CD4-positive, alpha-beta T cell (primary cell): ENCODE results near the gene SNCA. TPM values are rescaled to one million over a fixed set of nuclear protein-coding genes. Genes with fewer than 3 reads are reported as not detected.

Experiments used
- ATAC-seq: fragments of 200-7000 bp; cut with Tn5 transposase; one replicate; pipeline ENCODE4 v1.10.0; 2022; ENCODE audit warnings: mild to moderate bottlenecking; ENCODE audit not compliant: poor library complexity
- CTCF ChIA-PET: fragments of 350-600 bp; sonication (Branson Sonifier 250); formaldehyde crosslinking; loops from one replicate; lab custom pipeline; 2021; ENCODE audit warnings: antibody characterized with exemption, inconsistent platforms; lab: Charles Lee
- POLR2A ChIA-PET: fragments of 350-600 bp; sonication (Branson Sonifier 250); formaldehyde crosslinking; loops from one replicate; lab custom pipeline; 2021; ENCODE audit warnings: antibody characterized with exemption, inconsistent platforms; lab: Charles Lee
- DNase-seq, 14 experiments: peaks; one replicate each; pipeline ENCODE4 v3.0.0-alpha.2; 2013 to 2020; ENCODE audit warnings: mixed read lengths in 2 of 14
- H3K27ac ChIP-seq, 2 donors: one replicate each; pipeline versions ENCODE4 v1.5.1 to v1.7.0; 2013; ENCODE audit warnings: low read length in 2 of 2, low read depth in 1 of 2, mild to moderate bottlenecking in 1 of 2
- H3K27me3 ChIP-seq, 2 experiments: 1 replicate in 1 of 2; 2 replicates in 1 of 2; pipeline versions ENCODE4 v1.6.1 to v1.7.0; 2013; ENCODE audit warnings: low read length in 2 of 2, control low read depth in 1 of 2, mild to moderate bottlenecking in 1 of 2, moderate library complexity in 1 of 2; ENCODE audit not compliant: insufficient read depth in 2 of 2, control insufficient read depth in 1 of 2
- H3K36me3 ChIP-seq: one replicate; pipeline ENCODE4 v1.6.1; 2013; ENCODE audit warnings: low read length, control low read depth; ENCODE audit not compliant: insufficient read depth
- H3K4me1 ChIP-seq: one replicate; pipeline ENCODE4 v1.6.1; 2013; ENCODE audit warnings: low read length, control low read depth; ENCODE audit not compliant: insufficient read depth
- H3K4me3 ChIP-seq: one replicate; pipeline ENCODE4 v1.5.1; 2013; ENCODE audit warnings: mild to moderate bottlenecking, low read length, moderate library complexity
- H3K9me3 ChIP-seq, 2 experiments: 1 replicate in 1 of 2; 2 replicates in 1 of 2; pipeline versions ENCODE4 v1.6.1 to v1.7.0; 2013; ENCODE audit warnings: low read length in 2 of 2, mild to moderate bottlenecking in 2 of 2, control low read depth in 1 of 2, moderate library complexity in 1 of 2; ENCODE audit not compliant: control insufficient read depth in 1 of 2, insufficient read depth in 1 of 2
- H3K27ac Mint-ChIP-seq: one replicate; pipeline ENCODE4 v1.8.0; 2020; ENCODE audit warnings: mixed read lengths
- H3K27me3 Mint-ChIP-seq: one replicate; pipeline ENCODE4 v1.8.0; 2021; ENCODE audit warnings: mixed read lengths
- H3K36me3 Mint-ChIP-seq: one replicate; pipeline ENCODE4 v1.8.0; 2021; ENCODE audit warnings: low read depth, mixed read lengths
- H3K4me1 Mint-ChIP-seq: one replicate; pipeline ENCODE4 v1.8.0; 2021; ENCODE audit warnings: low read depth, mixed read lengths
- H3K4me3 Mint-ChIP-seq: one replicate; pipeline ENCODE4 v1.8.0; 2020; ENCODE audit warnings: mild to moderate bottlenecking, mixed read lengths
- H3K9me3 Mint-ChIP-seq: one replicate; pipeline ENCODE4 v1.8.0; 2020; ENCODE audit warnings: mixed read lengths
- CTCF ChIP-seq: fragments of 200-600 bp; IDR thresholded peaks from one replicate; pipeline ENCODE4 v1.8.0; 2022; ENCODE audit warnings: antibody characterized with exemption, mild to moderate bottlenecking
- intact Hi-C, 2 experiments: fragments of 100-400 bp; cut with DNase I in 1 of 2; cut with micrococcal nuclease in 1 of 2; formaldehyde crosslinking; loops; one replicate each; pipeline versions ENCODE4 v1.15.1 to v1.9.0; 2023 to 2025; cut with DNase I, micrococcal nuclease
- total RNA-seq, 174 experiments: library from RNA in 2 of 174; stranded (reverse) in 2 of 174; gene quantifications; one replicate each; pipeline ENCODE4 v1.2.3 and lab custom pipeline; 2021 to 2026

The SNCA gene
- total RNA-seq, 2 experiments from 2014 or later: not detected

- Histone ChIP-seq H3K36me3 (no peaks in the 10 kb centered on the region), H3K4me1 (no peaks in the 10 kb centered on the region), H3K4me3 (no peak overlapping the region), H3K9me3 (no peaks in the 10 kb centered on the region), H3K27ac (no peak overlapping the region), H3K27me3 (no peaks in the 10 kb centered on the region)
- Mint-ChIP-seq H3K27me3 (no peaks in the 10 kb centered on the region), H3K4me1 (no peaks in the 10 kb centered on the region), H3K27ac (no peak overlapping the region), H3K36me3 (no peaks in the 10 kb centered on the region), H3K9me3 (no peaks in the 10 kb centered on the region), H3K4me3 (no peak overlapping the region)
- DNase-seq: no peak
- ATAC-seq: no peak
- intact Hi-C loops: no loop called here
- ChIA-PET CTCF (no interaction called here), POLR2A (no interaction called here)
- TF ChIP-seq CTCF: no peak
Measured at GRCh38 chr4:89762311-89762710, 74.7 kb downstream of the SNCA start.

DNA sequence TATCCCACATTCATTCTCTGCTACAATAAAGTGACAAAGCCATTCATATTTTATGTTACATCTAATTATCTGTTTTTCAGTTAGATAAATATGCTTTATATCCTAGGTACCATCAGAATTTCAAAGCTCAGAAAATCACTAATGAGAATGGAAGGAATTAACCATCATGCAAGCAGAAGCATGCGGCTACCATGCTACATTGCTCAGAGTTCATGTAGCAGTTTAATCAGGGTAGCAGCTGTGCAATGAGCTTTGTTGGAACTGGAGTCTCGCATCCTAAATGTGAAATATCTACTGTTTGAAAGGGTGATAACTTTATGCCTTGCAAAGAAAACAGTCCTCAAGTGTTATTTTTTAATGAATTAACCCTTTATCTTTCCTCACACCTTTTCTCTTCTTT is 77.5 kb downstream of the SNCA start:
- no peak overlapping the region for H3K27ac ChIP-seq
- CTCF ChIA-PET: no interaction called here
- DNase-seq: no peak
- Mint-ChIP-seq H3K27ac (no peak overlapping the region), H3K36me3 (no peaks in the 10 kb centered on the region), H3K4me3 (no peak overlapping the region), H3K4me1 (no peaks in the 10 kb centered on the region), H3K9me3 (no peaks in the 10 kb centered on the region), H3K27me3 (no peaks in the 10 kb centered on the region)
- TF ChIP-seq CTCF: no peak
- POLR2A ChIA-PET: no interaction called here
- no peaks in the 10 kb centered on the region for H3K4me1 ChIP-seq
- H3K36me3 ChIP-seq: no peaks in the 10 kb centered on the region
- intact Hi-C loops: no loop called here
- no peaks in the 10 kb centered on the region for H3K27me3 ChIP-seq
- no peak for ATAC-seq
- no peak overlapping the region for H3K4me3 ChIP-seq
- no peaks in the 10 kb centered on the region for H3K9me3 ChIP-seq

DNA sequence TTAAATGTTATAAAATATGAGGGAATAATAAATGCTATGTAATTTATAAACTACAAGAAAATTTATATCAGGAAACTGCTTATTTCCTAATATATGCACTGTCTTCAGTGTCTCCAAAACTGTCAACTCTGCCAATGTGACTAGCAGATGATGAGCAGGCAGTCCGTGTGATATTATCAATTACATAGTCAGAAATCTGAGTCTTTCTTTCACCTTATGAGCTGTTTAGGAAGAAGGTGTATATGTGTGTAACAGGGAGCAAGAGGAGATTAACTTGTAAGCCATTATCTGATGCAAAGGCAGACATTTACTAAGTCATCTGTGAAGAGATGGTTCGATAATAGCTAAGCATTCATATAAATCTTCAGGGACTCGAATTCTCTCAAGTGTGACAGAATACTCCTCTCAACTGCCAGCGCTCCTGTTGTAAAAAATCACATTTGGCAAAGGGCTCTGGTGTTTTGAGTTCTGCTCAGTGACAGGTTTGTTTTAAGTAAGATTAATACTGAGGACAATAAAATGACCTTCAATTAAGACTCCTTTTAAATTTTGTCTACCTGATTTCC is 79.7 kb downstream of the SNCA start:
- Histone ChIP-seq H3K36me3 (no peaks in the 10 kb centered on the region), H3K27ac (no peak overlapping the region), H3K27me3 (no peaks in the 10 kb centered on the region), H3K4me3 (no peak overlapping the region), H3K9me3 (no peaks in the 10 kb centered on the region), H3K4me1 (no peaks in the 10 kb centered on the region)
- intact Hi-C loops: no loop called here
- Mint-ChIP-seq H3K27ac (no peak overlapping the region), H3K9me3 (no peaks in the 10 kb centered on the region), H3K4me1 (no peaks in the 10 kb centered on the region), H3K27me3 (no peaks in the 10 kb centered on the region), H3K4me3 (no peak overlapping the region), H3K36me3 (no peaks in the 10 kb centered on the region)
- ChIA-PET CTCF (no interaction called here), POLR2A (no interaction called here)
- TF ChIP-seq CTCF: no peak
- DNase-seq (no peak), ATAC-seq (no peak)
